Suppressor macrophage (primary cell): ENCODE results near the gene RPS6KA3.
"Not testable (repeated sequence)": the region's sequence is repeated elsewhere in the genome, so short reads cannot be mapped to it uniquely, and the experiment has no call there.

Experiments used
- DNase-seq, 4 experiments: peaks; one replicate each; pipeline ENCODE4 v3.0.0-alpha.2; 2020 to 2022

The RPS6KA3 gene

GRCh38 chrX:20217906-20218305, 48.8 kb downstream of the RPS6KA3 start:
- no peak for DNase-seq

GRCh38 chrX:20217271-20217670, 49.4 kb downstream of the RPS6KA3 start:
- peak; percentile 2 to 59 (median 30) for DNase-seq

GRCh38 chrX:20215565-20215964, 51.1 kb downstream of the RPS6KA3 start:
- DNase-seq: no peak

GRCh38 chrX:20212486-20213089, 54.1 kb downstream of the RPS6KA3 start:
- no peak for DNase-seq

- DNase-seq: no peak
Measured at GRCh38 chrX:20211261-20211786, 55.4 kb downstream of the RPS6KA3 start.

GRCh38 chrX:20205927-20206708, 60.6 kb downstream of the RPS6KA3 start:
- DNase-seq: peak in 1 of 4 experiments; percentile 1

- no peak for DNase-seq
Measured at GRCh38 chrX:20204351-20204750, 62.4 kb downstream of the RPS6KA3 start.

GRCh38 chrX:20197641-20198210, 69.0 kb downstream of the RPS6KA3 start:
- DNase-seq: no peak

GRCh38 chrX:20189171-20189570, 77.5 kb downstream of the RPS6KA3 start:
- no peak for DNase-seq

- DNase-seq: no peak
Measured at GRCh38 chrX:20181598-20182329, 84.9 kb downstream of the RPS6KA3 start.

- no peak for DNase-seq
Measured at GRCh38 chrX:20177093-20177492, 89.6 kb downstream of the RPS6KA3 start.

- no peak for DNase-seq
Measured at GRCh38 chrX:20173856-20174255, 92.9 kb downstream of the RPS6KA3 start.

GRCh38 chrX:20173313-20173712, 93.4 kb downstream of the RPS6KA3 start:
- DNase-seq: no peak

- DNase-seq: no peak
Measured at GRCh38 chrX:20171887-20172286, 94.8 kb downstream of the RPS6KA3 start.

- not testable (repeated sequence) for DNase-seq
Measured at GRCh38 chrX:20162516-20162915, 104.2 kb downstream of the RPS6KA3 start.

GRCh38 chrX:20159797-20160385, 106.8 kb downstream of the RPS6KA3 start:
- DNase-seq: no peak

GRCh38 chrX:20151689-20152088, 115.0 kb downstream of the RPS6KA3 start:
- no peak for DNase-seq

GRCh38 chrX:20149326-20149725, 117.4 kb downstream of the RPS6KA3 start:
- no peak for DNase-seq

- peak in 3 of 4 experiments; percentile 10 to 56 (median 56) for DNase-seq
Measured at GRCh38 chrX:20147561-20147960, 119.1 kb downstream of the RPS6KA3 start.

- peak in 2 of 4 experiments; percentile 26 to 32 for DNase-seq
Measured at GRCh38 chrX:20144491-20144890, 122.2 kb downstream of the RPS6KA3 start.

- no peak for DNase-seq
Measured at GRCh38 chrX:20143561-20143960, 123.1 kb downstream of the RPS6KA3 start.

- DNase-seq: no peak
Measured at GRCh38 chrX:20143111-20143510, 123.6 kb downstream of the RPS6KA3 start.
